CD14-positive monocyte (primary cell): ENCODE results near the gene HAO2. TPM values are rescaled to one million over a fixed set of nuclear protein-coding genes. Genes with fewer than 3 reads are reported as not detected.

ENCODE experiments used
- DNase-seq, 3 donors: peaks; one replicate each; pipeline ENCODE4 v3.0.0-alpha.2; 2011 to 2022
- H2AFZ ChIP-seq: 2 replicates; pipeline ENCODE4 v1.6.0; 2012; ENCODE audit warnings: mild to moderate bottlenecking, low read depth, low read length, inconsistent platforms; ENCODE audit not compliant: insufficient read depth, poor library complexity, severe bottlenecking
- H3K27ac ChIP-seq, 2 donors: 1 replicate in 1 of 2; 2 replicates in 1 of 2; pipeline ENCODE4 v1.5.1; 2012 to 2013; ENCODE audit warnings: low read length in 2 of 2, control low read depth in 1 of 2, inconsistent platforms in 1 of 2, low read depth in 1 of 2, mild to moderate bottlenecking in 1 of 2
- H3K27me3 ChIP-seq, 2 donors: one replicate each; pipeline versions ENCODE4 v1.6.0 to v1.6.1; 2011 to 2013; ENCODE audit warnings: low read length in 2 of 2; ENCODE audit not compliant: control insufficient read depth in 2 of 2, insufficient read depth in 2 of 2
- H3K36me3 ChIP-seq, 2 donors: replicated peaks in 1 of 2; 1 replicate in 1 of 2; 2 replicates in 1 of 2; pipeline versions ENCODE4 v1.5.1 to v1.6.1; 2012 to 2013; ENCODE audit warnings: low read length in 2 of 2, control low read depth in 1 of 2, inconsistent platforms in 1 of 2, mild to moderate bottlenecking in 1 of 2; ENCODE audit not compliant: insufficient read depth in 2 of 2, control insufficient read depth in 1 of 2
- H3K4me1 ChIP-seq, 2 donors: 1 replicate in 1 of 2; 2 replicates in 1 of 2; pipeline versions ENCODE4 v1.5.1 to v1.6.1; 2012 to 2013; ENCODE audit warnings: low read length in 2 of 2, control low read depth in 1 of 2, inconsistent platforms in 1 of 2, mild to moderate bottlenecking in 1 of 2, moderate library complexity in 1 of 2; ENCODE audit not compliant: insufficient read depth in 2 of 2, control insufficient read depth in 1 of 2
- H3K4me2 ChIP-seq: replicated peaks from 2 replicates; pipeline ENCODE3; 2012; ENCODE audit warnings: low read length, moderate library complexity, mild to moderate bottlenecking; ENCODE audit not compliant: poor library complexity, severe bottlenecking; ENCODE audit errors: extremely low read depth
- H3K4me3 ChIP-seq, 3 experiments: fragments of 200-600 bp in 1 of 3; sonication (generic) in 1 of 3; replicated peaks in 1 of 3; 1 replicate in 2 of 3; 2 replicates in 1 of 3; pipeline ENCODE4 v1.5.1; 2011 to 2013; ENCODE audit warnings: low read length in 3 of 3, mild to moderate bottlenecking in 3 of 3, control low read depth in 2 of 3, low read depth in 2 of 3, inconsistent platforms in 1 of 3, moderate library complexity in 1 of 3
- H3K79me2 ChIP-seq: 2 replicates; pipeline ENCODE4 v1.6.0; 2012; ENCODE audit warnings: mild to moderate bottlenecking, control low read depth, inconsistent platforms, low read length, moderate library complexity; ENCODE audit not compliant: insufficient read depth
- H3K9ac ChIP-seq: 2 replicates; pipeline ENCODE4 v1.6.0; 2017; ENCODE audit warnings: low read length, mild to moderate bottlenecking; ENCODE audit not compliant: insufficient read depth, poor library complexity, severe bottlenecking
- H3K9me3 ChIP-seq, 2 donors: replicated peaks in 1 of 2; 1 replicate in 1 of 2; 2 replicates in 1 of 2; pipeline versions ENCODE4 v1.5.1 to v1.6.1; 2012 to 2013; ENCODE audit warnings: low read length in 2 of 2, control low read depth in 1 of 2; ENCODE audit not compliant: control insufficient read depth in 1 of 2, insufficient read depth in 1 of 2
- H4K20me1 ChIP-seq: 2 replicates; pipeline ENCODE4 v1.6.0; 2012; ENCODE audit warnings: mild to moderate bottlenecking, low read length, control low read depth, moderate library complexity; ENCODE audit not compliant: insufficient read depth
- H3K27ac Mint-ChIP-seq, 7 donors: one replicate each; pipeline ENCODE4 v1.8.0; 2020; ENCODE audit warnings: mild to moderate bottlenecking in 7 of 7, mixed read lengths in 7 of 7, moderate library complexity in 6 of 7, inconsistent platforms in 2 of 7
- H3K27me3 Mint-ChIP-seq, 3 donors: one replicate each; pipeline ENCODE4 v1.8.0; 2021 to 2022; ENCODE audit warnings: low read depth in 3 of 3, mild to moderate bottlenecking in 3 of 3, mixed read lengths in 3 of 3, moderate library complexity in 3 of 3, inconsistent platforms in 1 of 3
- H3K36me3 Mint-ChIP-seq, 2 donors: one replicate each; pipeline ENCODE4 v1.8.0; 2020; ENCODE audit warnings: mixed read lengths in 2 of 2, inconsistent platforms in 1 of 2, mild to moderate bottlenecking in 1 of 2
- H3K4me1 Mint-ChIP-seq: one replicate; pipeline ENCODE4 v1.8.0; 2020; ENCODE audit warnings: mild to moderate bottlenecking, mixed read lengths
- H3K4me3 Mint-ChIP-seq, 2 donors: one replicate each; pipeline ENCODE4 v1.8.0; 2020; ENCODE audit warnings: mild to moderate bottlenecking in 2 of 2, mixed read lengths in 2 of 2, moderate library complexity in 1 of 2
- H3K9me3 Mint-ChIP-seq, 7 donors: one replicate each; pipeline ENCODE4 v1.8.0; 2020 to 2022; ENCODE audit warnings: mixed read lengths in 7 of 7, mild to moderate bottlenecking in 6 of 7, moderate library complexity in 6 of 7, inconsistent platforms in 2 of 7
- CTCF ChIP-seq: fragments of 200-600 bp; IDR thresholded peaks from one replicate; pipeline ENCODE4 v1.8.0; 2022; ENCODE audit warnings: antibody characterized with exemption, mild to moderate bottlenecking
- WGBS: methylation state at CpG from one replicate; pipeline ENCODE4 v1.1.5; 2013; ENCODE audit warnings: missing lambda C conversion rate; ENCODE audit not compliant: insufficient coverage; 5-methylcytosine and 5-hydroxymethylcytosine counted together
- intact Hi-C, 2 donors: fragments of 100-400 bp; cut with micrococcal nuclease; formaldehyde crosslinking; loops; one replicate each; pipeline versions ENCODE4 v1.15.0 to v1.15.1; 2023
- polyA plus RNA-seq, 3 donors: library from polyadenylated mRNA; depleted of rRNA in 1 of 3; unstranded in 2 of 3; stranded (reverse) in 1 of 3; fragments of 300-500 nt in 2 of 3; fragments of >200 nt in 1 of 3; fragmentation: Illumina TruSeq in 2 of 3; gene quantifications; 1 replicate in 2 of 3; 2 replicates in 1 of 3; pipeline ENCODE4 v1.2.3, GENCODE V29; 2012 to 2021

HAO2 gene
- polyA plus RNA-seq, 3 donors: not detected

GRCh38 chr1:119336848-119337247, 31.7 kb upstream of the HAO2 start:
- no peak overlapping the region for H3K27ac ChIP-seq

GRCh38 chr1:119338004-119338403, 30.6 kb upstream of the HAO2 start:
- Histone ChIP-seq H3K79me2 (no peaks in the 10 kb centered on the region), H2AFZ (no peak overlapping the region), H3K9ac (no peak overlapping the region), H3K9me3 (no peaks in the 10 kb centered on the region), H3K27me3 (no peaks in the 10 kb centered on the region), H3K36me3 (no peaks in the 10 kb centered on the region), H3K4me1 (no peaks in the 10 kb centered on the region), H3K27ac (no peak overlapping the region), H4K20me1 (no peaks in the 10 kb centered on the region), H3K4me2 (no peak overlapping the region), H3K4me3 (no peak overlapping the region)
- intact Hi-C loops: no loop called here
- H3K27me3 Mint-ChIP-seq: peaks cover 0 to 7% (median 5%) of the 10 kb centered on the region in 3 donors
- H3K4me3 Mint-ChIP-seq: no peak overlapping the region
- no peaks in the 10 kb centered on the region for H3K4me1 Mint-ChIP-seq
- 60% methylated on average over 1 of the region's 2 CpGs for WGBS
- no peak overlapping the region for H3K27ac Mint-ChIP-seq
- no peak for DNase-seq
- no peaks in the 10 kb centered on the region for H3K36me3 Mint-ChIP-seq
- peaks cover 0 to 6% (median 3%) of the 10 kb centered on the region in 7 donors for H3K9me3 Mint-ChIP-seq
- TF ChIP-seq CTCF: no peak

More at GRCh38 chr1:119336848-119337247, 31.7 kb upstream of the HAO2 start:
- no peak for DNase-seq
- Mint-ChIP-seq H3K27ac (no peak overlapping the region), H3K4me1 (no peaks in the 10 kb centered on the region), H3K27me3 (peaks cover 0 to 6% (median 5%) of the 10 kb centered on the region in 3 donors), H3K9me3 (peaks cover 0 to 6% (median 3%) of the 10 kb centered on the region in 7 donors), H3K36me3 (no peaks in the 10 kb centered on the region), H3K4me3 (no peak overlapping the region)
- Histone ChIP-seq H3K4me3 (no peak overlapping the region), H3K36me3 (no peaks in the 10 kb centered on the region), H3K4me1 (no peaks in the 10 kb centered on the region), H3K9ac (no peak overlapping the region), H3K79me2 (no peaks in the 10 kb centered on the region), H3K4me2 (no peak overlapping the region), H4K20me1 (no peaks in the 10 kb centered on the region), H2AFZ (no peak overlapping the region), H3K9me3 (no peaks in the 10 kb centered on the region), H3K27me3 (no peaks in the 10 kb centered on the region)
- intact Hi-C loops: no loop called here
- WGBS: no CpG with 5 or more reads among the region's 4 CpGs
- no peak for TF ChIP-seq CTCF
